Transverse colon (tissue), 4 donors: ENCODE measurements around the gene GABRB1. TPM values are rescaled to one million over a fixed set of nuclear protein-coding genes. Genes with fewer than 3 reads are reported as not detected.

ENCODE experiments used
- DNase-seq: peaks from one replicate; pipeline ENCODE4 v3.0.0-alpha.2; 2019
- H3K27ac ChIP-seq, 4 donors: fragments of 200-600 bp; sonication (generic); 2 replicates each; pipeline ENCODE4 v1.5.1; 2016 to 2018; ENCODE audit warnings: inconsistent platforms in 4 of 4
- H3K27me3 ChIP-seq: fragments of 200-600 bp; sonication (generic); 2 replicates; pipeline ENCODE4 v1.5.1; 2017; ENCODE audit warnings: inconsistent platforms
- H3K36me3 ChIP-seq, 4 donors: fragments of 200-600 bp; sonication (generic); 2 replicates each; pipeline ENCODE4 v1.5.1; 2017 to 2019; ENCODE audit warnings: inconsistent platforms in 4 of 4
- H3K4me1 ChIP-seq, 4 donors: fragments of 200-600 bp; sonication (generic); 2 replicates each; pipeline ENCODE4 v1.5.1; 2017 to 2020; ENCODE audit warnings: inconsistent platforms in 4 of 4
- H3K4me3 ChIP-seq, 4 donors: fragments of 200-600 bp; sonication (generic); 1 replicate in 1 of 4; 2 replicates in 3 of 4; pipeline versions ENCODE4 v1.5.1 to v1.6.1; 2017 to 2019; ENCODE audit warnings: inconsistent platforms in 4 of 4
- H3K9me3 ChIP-seq, 2 donors: fragments of 200-600 bp; sonication (generic); 2 replicates each; pipeline ENCODE4 v1.5.1; 2017 to 2019; ENCODE audit warnings: inconsistent platforms in 2 of 2
- CTCF ChIP-seq, 5 experiments: fragments of 200-600 bp in 3 of 5; fragments of 450-650 bp in 2 of 5; sonication (generic) in 3 of 5; IDR thresholded peaks; 1 replicate in 2 of 5; 2 replicates in 3 of 5; pipeline ENCODE4 v1.5.1; 2016 to 2017; ENCODE audit warnings: antibody characterized with exemption in 5 of 5, inconsistent platforms in 3 of 5, mild to moderate bottlenecking in 2 of 5, moderate library complexity in 1 of 5
- EP300 ChIP-seq: sonication (generic); formaldehyde crosslinking; IDR thresholded peaks from one replicate; pipeline ENCODE4 v1.6.1; 2017; ENCODE audit warnings: antibody characterized with exemption, low read depth
- POLR2A ChIP-seq: fragments of 450-650 bp; IDR thresholded peaks from one replicate; pipeline ENCODE4 v1.6.1; 2016; ENCODE audit warnings: antibody characterized with exemption, mild to moderate bottlenecking, moderate library complexity
- POLR2AphosphoS5 ChIP-seq, 3 donors: sonication (generic); formaldehyde crosslinking; IDR thresholded peaks; one replicate each; pipeline ENCODE4 v1.6.1; 2016; ENCODE audit warnings: antibody characterized with exemption in 3 of 3
- WGBS, 2 donors: methylation state at CpG; one replicate each; pipeline ENCODE4 v1.1.5; 2018; ENCODE audit warnings: low coverage in 1 of 2; 5-methylcytosine and 5-hydroxymethylcytosine counted together
- in situ Hi-C, 4 donors: fragments of 200-750 bp; cut with MboI; loops; one replicate each; pipeline versions ENCODE4 v1.15.0 to v1.15.1; 2017; ENCODE audit warnings: low sequenced_read_pairs in 3 of 4, low pct_ligation_motif_present in 1 of 4, low pct_unique_long_range_greater_than_20kb in 1 of 4
- intact Hi-C: fragments of 100-400 bp; cut with DNase I; formaldehyde crosslinking; loops from one replicate; pipeline ENCODE4 v1.15.1; 2023; ENCODE audit warnings: low total_unique reads
- total RNA-seq, 4 donors: library from RNA; depleted of rRNA; stranded (reverse); fragments of >200 nt; gene quantifications; one replicate each; pipeline ENCODE4 v1.1.0, GENCODE V29; 2016

GABRB1 gene
- total RNA-seq, 4 donors from 2014 or later: 0.14 to 19.7 (median 0.48) TPM; not detected in 1

- H3K36me3 ChIP-seq: no peaks in the 10 kb centered on the region
- no peak for DNase-seq
- intact Hi-C loops (no loop called here), in situ Hi-C loops (no loop called here)
- H3K4me1 ChIP-seq: no peaks in the 10 kb centered on the region
- H3K9me3 ChIP-seq: no peaks in the 10 kb centered on the region
- no peak for TF ChIP-seq EP300
- no peak for TF ChIP-seq POLR2A
- no peak for TF ChIP-seq CTCF (IDR thresholded peaks at IDR 0.05)
- no peak for TF ChIP-seq POLR2AphosphoS5 (IDR thresholded peaks at IDR 0.05)
- no peaks in the 10 kb centered on the region for H3K27me3 ChIP-seq
- 89 to 92% methylated on average over 1 of the region's 1 CpG for WGBS, 2 donors
- no peak overlapping the region for H3K27ac ChIP-seq
- H3K4me3 ChIP-seq: no peak overlapping the region
Observed at GRCh38 chr4:47213539-47213938, 182.2 kb downstream of the GABRB1 start.

GRCh38 chr4:47213971-47214370, 182.6 kb downstream of the GABRB1 start:
- WGBS, 2 donors: 38 to 41% methylated on average over 3 of the region's 3 CpGs

GRCh38 chr4:47215759-47216158, 184.4 kb downstream of the GABRB1 start:
- H3K27ac ChIP-seq: no peak overlapping the region
- in situ Hi-C loops (no loop called here), intact Hi-C loops (no loop called here)
- no peak for DNase-seq
- H3K4me1 ChIP-seq: no peaks in the 10 kb centered on the region
- H3K4me3 ChIP-seq: no peak overlapping the region
- no peaks in the 10 kb centered on the region for H3K36me3 ChIP-seq
- no peaks in the 10 kb centered on the region for H3K9me3 ChIP-seq
- TF ChIP-seq POLR2AphosphoS5 (IDR thresholded peaks at IDR 0.05) (no peak), POLR2A (no peak), EP300 (no peak), CTCF (IDR thresholded peaks at IDR 0.05) (no peak)
- no peaks in the 10 kb centered on the region for H3K27me3 ChIP-seq
- 50% methylated on average over 1 of the region's 1 CpG for WGBS, 2 donors

More at GRCh38 chr4:47213971-47214370, 182.6 kb downstream of the GABRB1 start:
- Histone ChIP-seq H3K27me3 (no peaks in the 10 kb centered on the region), H3K4me3 (no peak overlapping the region), H3K27ac (no peak overlapping the region), H3K9me3 (no peaks in the 10 kb centered on the region), H3K36me3 (no peaks in the 10 kb centered on the region), H3K4me1 (no peaks in the 10 kb centered on the region)
- in situ Hi-C loops: no loop called here
- intact Hi-C loops: no loop called here
- TF ChIP-seq CTCF (IDR thresholded peaks at IDR 0.05) (no peak), POLR2AphosphoS5 (IDR thresholded peaks at IDR 0.05) (no peak), EP300 (no peak), POLR2A (no peak)
- DNase-seq: no peak

- WGBS, 2 donors: 67 to 70% methylated on average over 1 of the region's 1 CpG
- no peak for TF ChIP-seq POLR2AphosphoS5 (IDR thresholded peaks at IDR 0.05)
- no peak for TF ChIP-seq POLR2A
- no peak for TF ChIP-seq EP300
- no peak for TF ChIP-seq CTCF (IDR thresholded peaks at IDR 0.05)
- H3K9me3 ChIP-seq: no peaks in the 10 kb centered on the region
- no peaks in the 10 kb centered on the region for H3K4me1 ChIP-seq
- H3K27me3 ChIP-seq: no peaks in the 10 kb centered on the region
- intact Hi-C loops (no loop called here), in situ Hi-C loops (no loop called here)
- DNase-seq: no peak
- H3K36me3 ChIP-seq: no peaks in the 10 kb centered on the region
- H3K4me3 ChIP-seq: no peak overlapping the region
- H3K27ac ChIP-seq: no peak overlapping the region
Observed at GRCh38 chr4:47217291-47217690, 185.9 kb downstream of the GABRB1 start.
